K562 (cell line): ENCODE results near the gene HDAC7. TPM values are rescaled to one million over a fixed set of nuclear protein-coding genes. Genes with fewer than 3 reads are reported as not detected.

ENCODE experiments used
- ARID1B ChIP-seq: fragments of 450-650 bp; IDR thresholded peaks from 2 replicates; pipeline ENCODE4 v1.6.1; 2016; ENCODE audit warnings: antibody characterized with exemption, mild to moderate bottlenecking, inconsistent platforms
- CUX1 ChIP-seq: fragments of 200-800 bp; sonication (Bioruptor generic); IDR thresholded peaks from 2 replicates; pipeline ENCODE4 v1.6.1; 2016; ENCODE audit warnings: missing genetic modification characterization, missing compliant biosample characterization
- HEY1 ChIP-seq: fragments of 250-450 bp; sonication (Bioruptor Pico); IDR thresholded peaks from 2 replicates; pipeline ENCODE4 v1.5.0; 2020; ENCODE audit warnings: mild to moderate bottlenecking, moderate library complexity, borderline replicate concordance
- MAZ ChIP-seq, 2 experiments: fragments of 450-650 bp in 1 of 2; sonication (generic) in 1 of 2; formaldehyde crosslinking; IDR thresholded peaks in 1 of 2; conservative IDR thresholded peaks in 1 of 2; 2 replicates each; pipeline versions ENCODE4 v1.4.0 to v1.5.0; 2020; ENCODE audit warnings: mild to moderate bottlenecking in 1 of 2, missing genetic modification reagents in 1 of 2
- NCOA1 ChIP-seq: fragments of 450-650 bp; IDR thresholded peaks from 2 replicates; pipeline ENCODE4 v1.6.1; 2016; ENCODE audit warnings: low read depth
- NCOR1 ChIP-seq: fragments of 450-650 bp; IDR thresholded peaks from 2 replicates; pipeline ENCODE4 v1.6.1; 2016; ENCODE audit warnings: mild to moderate bottlenecking, moderate library complexity
- PPARD ChIP-seq: fragments of 250-450 bp; sonication (Bioruptor Pico); IDR thresholded peaks from 2 replicates; pipeline ENCODE4 v1.8.0; 2022; ENCODE audit warnings: inconsistent platforms, mild to moderate bottlenecking, moderate library complexity
- PREB ChIP-seq: sonication (generic); formaldehyde crosslinking; IDR thresholded peaks from 2 replicates; pipeline ENCODE4 v1.8.1; 2023; ENCODE audit warnings: mild to moderate bottlenecking, missing genetic modification reagents
- RAD51 ChIP-seq: fragments of 450-650 bp; IDR thresholded peaks from 2 replicates; pipeline ENCODE4 v1.7.1; 2016; ENCODE audit warnings: low read depth, mild to moderate bottlenecking, borderline replicate concordance
- SREBF2 ChIP-seq: sonication (generic); formaldehyde crosslinking; IDR thresholded peaks from 2 replicates; pipeline ENCODE4 v1.4.0; 2020; ENCODE audit warnings: mild to moderate bottlenecking, missing genetic modification reagents
- TCF7 ChIP-seq: sonication (generic); IDR thresholded peaks from 2 replicates; pipeline ENCODE4 v1.6.1; 2016; ENCODE audit warnings: antibody characterized with exemption, borderline replicate concordance
- ZNF407 ChIP-seq: fragments of 450-650 bp; IDR thresholded peaks from 2 replicates; pipeline ENCODE4 v1.6.1; 2016; ENCODE audit warnings: low read depth
- ZNF707 ChIP-seq: fragments of 250-450 bp; sonication (Bioruptor Pico); conservative IDR thresholded peaks from 2 replicates; pipeline ENCODE4 v1.8.0; 2022; ENCODE audit warnings: inconsistent platforms, mild to moderate bottlenecking, moderate library complexity
- polyA plus RNA-seq, 8 experiments: library from polyadenylated mRNA; depleted of rRNA in 4 of 8; stranded (reverse) in 5 of 8; unstranded in 3 of 8; fragments of >200 nt; fragmentation: Nextera tagmentation in 2 of 8; fragmentation: Illumina TruSeq in 1 of 8; extraction: Ambion mirVana in 2 of 8; extraction: Trizol in 1 of 8; gene quantifications; 2 replicates each; pipeline versions ENCODE4 v1.2.1 to v1.2.3, GENCODE V29; 2011 to 2014; ENCODE audit warnings: inconsistent platforms in 1 of 8, missing spikeins in 1 of 8
- total RNA-seq, 7 experiments: library from RNA; depleted of rRNA in 6 of 7; stranded (reverse); fragments of >200 nt in 6 of 7; fragmentation: Illumina TruSeq in 2 of 7; extraction: Trizol in 2 of 7; gene quantifications; 2 replicates each; pipeline versions ENCODE4 v1.2.1 to v1.2.3, GENCODE V29; 2011 to 2021; ENCODE audit warnings: low replicate concordance in 1 of 7

Gene HDAC7
- total and polyA plus RNA-seq, 9 of the 15 experiments (the other 6 are each of a cell fraction or from before 2014, with no cell fraction given), result 2.5 to 129 (median 31.1) TPM

GRCh38 chr12:47776471-47777143 is 43.1 kb downstream of the HDAC7 start (continued):
- TF ChIP-seq ZNF407 (no peak), CUX1 (CRISPR knock-in tag) (no peak), NCOR1 (no peak), HEY1 (CRISPR knock-in tag) (no peak), ZNF707 (CRISPR knock-in tag) (no peak), SREBF2 (CRISPR knock-in tag) (no peak), MAZ (CRISPR knock-in tag; conservative IDR thresholded peaks at IDR 0.05 in 1 of 2, IDR thresholded peaks at IDR 0.05 in 1 of 2) (peak; percentile 10 to 41; a peak in 1 of 4 replicates), NCOA1 (no peak), TCF7 (no peak), PREB (CRISPR knock-in tag) (0 out of 2 replicates have a peak, but pooled peaks have one; percentile 31), RAD51 (no peak), ARID1B (peak; percentile 32; the same call in 1 of the 2 replicates), PPARD (CRISPR knock-in tag) (no peak)
